Gastrocnemius medialis (tissue), 4 donors: ENCODE data around the gene ISG20L2. TPM values are rescaled to one million over a fixed set of nuclear protein-coding genes. Genes with fewer than 3 reads are reported as not detected.

Experiments used
- ATAC-seq, 2 donors: fragments of 150-250 bp; one replicate each; pipeline ENCODE4 v1.9.1; 2016
- DNase-seq, 2 donors: peaks; one replicate each; pipeline ENCODE4 v3.0.0-alpha.2; 2019
- H3K27ac ChIP-seq, 4 donors: fragments of 200-600 bp; sonication (generic); 1 replicate in 1 of 4; 2 replicates in 3 of 4; pipeline ENCODE4 v1.5.1; 2016 to 2018; ENCODE audit warnings: mild to moderate bottlenecking in 2 of 4, moderate library complexity in 1 of 4
- H3K27me3 ChIP-seq, 3 donors: fragments of 200-600 bp; sonication (generic) in 2 of 3; 1 replicate in 1 of 3; 2 replicates in 2 of 3; pipeline versions ENCODE4 v1.5.1 to v1.6.0; 2016 to 2019; ENCODE audit warnings: mild to moderate bottlenecking in 1 of 3, moderate library complexity in 1 of 3
- H3K36me3 ChIP-seq, 2 donors: fragments of 200-600 bp; sonication (generic) in 1 of 2; one replicate each; pipeline ENCODE4 v1.5.1; 2017 to 2018
- H3K4me1 ChIP-seq, 2 donors: fragments of 200-600 bp; sonication (generic) in 1 of 2; one replicate each; pipeline ENCODE4 v1.5.1; 2016 to 2017; ENCODE audit warnings: mild to moderate bottlenecking in 2 of 2
- H3K4me3 ChIP-seq, 4 donors: fragments of 200-600 bp; sonication (generic) in 3 of 4; 1 replicate in 1 of 4; 2 replicates in 3 of 4; pipeline ENCODE4 v1.5.1; 2016 to 2019; ENCODE audit warnings: mild to moderate bottlenecking in 2 of 4
- H3K9me3 ChIP-seq, 3 donors: fragments of 200-600 bp; sonication (generic) in 2 of 3; 1 replicate in 1 of 3; 2 replicates in 2 of 3; pipeline ENCODE4 v1.5.1; 2016 to 2019
- CTCF ChIP-seq, 5 experiments: fragments of 450-650 bp in 3 of 5; fragments of 200-600 bp in 2 of 5; sonication (generic) in 2 of 5; IDR thresholded peaks in 4 of 5; conservative IDR thresholded peaks in 1 of 5; 1 replicate in 4 of 5; 2 replicates in 1 of 5; pipeline ENCODE4 v1.5.1; 2016 to 2019; ENCODE audit warnings: antibody characterized with exemption in 5 of 5, mild to moderate bottlenecking in 3 of 5, moderate library complexity in 3 of 5
- POLR2A ChIP-seq, 2 donors: fragments of 450-650 bp; IDR thresholded peaks; one replicate each; pipeline ENCODE4 v1.6.1; 2017; ENCODE audit warnings: antibody characterized with exemption in 2 of 2, mild to moderate bottlenecking in 2 of 2, moderate library complexity in 2 of 2
- in situ Hi-C, 4 donors: fragments of 200-750 bp; cut with MboI; loops; one replicate each; pipeline versions ENCODE4 v1.15.0 to v1.8.0; 2017; ENCODE audit warnings: low sequenced_read_pairs in 4 of 4
- intact Hi-C: fragments of 100-400 bp; cut with DNase I; formaldehyde crosslinking; loops from one replicate; pipeline ENCODE4 v1.15.1; 2023; ENCODE audit warnings: low total_unique reads
- total RNA-seq, 4 donors: library from RNA; depleted of rRNA; stranded (reverse); fragments of >200 nt; gene quantifications; one replicate each; pipeline versions ENCODE4 v1.1.0 to v1.2.3, GENCODE V29; 2016

The ISG20L2 gene
- total RNA-seq, 4 donors from 2014 or later: 9.5 to 16.4 (median 15.1) TPM

- in situ Hi-C loops: loop anchor here in 2 of 4 donors (25.0 kb wide), 2 partner anchors 165 to 190 kb away; partner anchors contain the start of genes INSRR (in 1 of the 2), NTRK1 (in 1 of the 2) and PEAR1 (in 1 of the 2)
- ATAC-seq (no peak), DNase-seq (no peak)
- no peaks in the 10 kb centered on the region for H3K36me3 ChIP-seq
- no peaks in the 10 kb centered on the region for H3K9me3 ChIP-seq
- H3K27ac ChIP-seq: no peak overlapping the region
- no peak overlapping the region for H3K4me3 ChIP-seq
- no peaks in the 10 kb centered on the region for H3K4me1 ChIP-seq
- intact Hi-C loops: no loop called here
- TF ChIP-seq POLR2A (IDR thresholded peaks at IDR 0.05) (no peak), CTCF (IDR thresholded peaks at IDR 0.05 in 4 of 5, conservative IDR thresholded peaks at IDR 0.05 in 1 of 5) (no peak)
- peaks cover 5 to 16% (median 6%) of the 10 kb centered on the region in 3 donors for H3K27me3 ChIP-seq
These were observed 31.1 kb downstream of the ISG20L2 start for GRCh38 chr1:156697481-156697880.

GRCh38 chr1:156696755-156697154 is 31.8 kb downstream of the ISG20L2 start:
- ATAC-seq (no peak), DNase-seq (no peak)
- Histone ChIP-seq H3K27ac (no peak overlapping the region), H3K36me3 (no peaks in the 10 kb centered on the region), H3K9me3 (no peaks in the 10 kb centered on the region), H3K4me1 (no peaks in the 10 kb centered on the region), H3K27me3 (peaks cover 2 to 10% (median 5%) of the 10 kb centered on the region in 3 donors), H3K4me3 (no peak overlapping the region)
- intact Hi-C loops (no loop called here), in situ Hi-C loops (loop anchor here in 2 of 4 donors (25.0 kb wide), 2 partner anchors 166 to 191 kb away; partner anchors contain the start of genes INSRR (in 1 of the 2), NTRK1 (in 1 of the 2) and PEAR1 (in 1 of the 2))
- TF ChIP-seq CTCF (IDR thresholded peaks at IDR 0.05 in 4 of 5, conservative IDR thresholded peaks at IDR 0.05 in 1 of 5) (no peak), POLR2A (IDR thresholded peaks at IDR 0.05) (no peak)

GRCh38 chr1:156694690-156694962 is 33.9 kb downstream of the ISG20L2 start:
- TF ChIP-seq CTCF (IDR thresholded peaks at IDR 0.05 in 4 of 5, conservative IDR thresholded peaks at IDR 0.05 in 1 of 5): no peak
- TF ChIP-seq POLR2A (IDR thresholded peaks at IDR 0.05): no peak
- Histone ChIP-seq H3K27me3 (peaks cover 0 to 2% (median 0%) of the 10 kb centered on the region in 3 donors), H3K27ac (no peak overlapping the region), H3K9me3 (no peaks in the 10 kb centered on the region), H3K4me1 (peaks cover 0 to 8% of the 10 kb centered on the region in 2 donors), H3K4me3 (no peak overlapping the region), H3K36me3 (no peaks in the 10 kb centered on the region)
- intact Hi-C loops: no loop called here
- DNase-seq: no peak
- in situ Hi-C loops: loop anchor here in 2 of 4 donors (25.0 kb wide), 2 partner anchors 168 to 193 kb away; partner anchors contain the start of genes INSRR (in 1 of the 2), NTRK1 (in 1 of the 2) and PEAR1 (in 1 of the 2)
- no peak for ATAC-seq

- DNase-seq (no peak), ATAC-seq (no peak)
- no peaks in the 10 kb centered on the region for H3K9me3 ChIP-seq
- peaks cover 0 to 2% (median 0%) of the 10 kb centered on the region in 3 donors for H3K27me3 ChIP-seq
- H3K4me3 ChIP-seq: no peak overlapping the region
- intact Hi-C loops (no loop called here), in situ Hi-C loops (loop anchor here in 2 of 4 donors (25.0 kb wide), 2 partner anchors 168 to 193 kb away; partner anchors contain the start of genes INSRR (in 1 of the 2), NTRK1 (in 1 of the 2) and PEAR1 (in 1 of the 2))
- peaks cover 5 to 13% of the 10 kb centered on the region in 2 donors for H3K4me1 ChIP-seq
- TF ChIP-seq CTCF (IDR thresholded peaks at IDR 0.05 in 4 of 5, conservative IDR thresholded peaks at IDR 0.05 in 1 of 5) (no peak), POLR2A (IDR thresholded peaks at IDR 0.05) (no peak)
- H3K27ac ChIP-seq: no peak overlapping the region
- no peaks in the 10 kb centered on the region for H3K36me3 ChIP-seq
These were observed 34.5 kb downstream of the ISG20L2 start for GRCh38 chr1:156693848-156694689.
